PC-3 (cell line): Measurements from ENCODE around the gene CAMK1D.

Experiments
- CTCF ChIP-seq: fragments of 300-600 bp; sonication (generic); conservative IDR thresholded peaks from 2 replicates; pipeline ENCODE4 v1.5.1; 2017; ENCODE audit warnings: antibody characterized with exemption, low read depth, mild to moderate bottlenecking, low read length
- EZH2 ChIP-seq: fragments of 300-600 bp; sonication (generic); IDR thresholded peaks from one replicate; pipeline ENCODE4 v1.6.1; 2017; ENCODE audit warnings: antibody characterized with exemption, mild to moderate bottlenecking, low read length; ENCODE audit not compliant: unreplicated experiment

- TF ChIP-seq CTCF (no peak), EZH2 (no peak)
Observed at GRCh38 chr10:12367272-12367671, 17.9 kb downstream of the CAMK1D start.
